ENCODE measurements around the gene UBTD2. TPM values are rescaled to one million over a fixed set of nuclear protein-coding genes. Genes with fewer than 3 reads are reported as not detected.
"Not testable (repeated sequence)": the region's sequence is repeated elsewhere in the genome, so short reads cannot be mapped to it uniquely, and the experiment has no call there.

UBTD2 gene
- total RNA-seq, 1 donor from 2014 or later, result 6.8 TPM

DNA sequence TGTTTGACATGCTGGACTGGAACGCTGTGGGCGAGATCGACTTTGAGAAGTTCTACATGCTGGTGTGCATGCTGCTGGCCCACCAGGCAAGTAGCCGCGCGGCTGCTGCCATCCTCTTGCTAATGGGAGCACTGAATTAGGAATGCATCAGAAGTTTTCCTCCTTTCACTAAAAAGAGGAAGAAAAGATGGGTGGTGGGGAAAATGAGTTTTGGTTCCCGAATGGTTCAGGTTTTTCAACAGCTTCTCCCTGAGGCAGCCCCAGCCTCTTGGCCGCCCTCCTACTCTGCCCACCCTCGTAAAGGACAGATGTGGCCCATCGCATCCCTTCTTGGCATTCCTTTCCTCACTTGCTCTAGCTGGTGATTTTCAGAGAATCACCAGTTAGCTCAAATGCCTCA is 84.1 kb downstream of the UBTD2 start:
- no peaks in the 10 kb centered on the region for H3K27me3 ChIP-seq
- no peaks in the 10 kb centered on the region for H3K4me1 ChIP-seq
- H3K4me3 ChIP-seq, result no peak overlapping the region
- DNase-seq (ENCODE audit: low spot score in 2 of 2), result no peak
- intact Hi-C loops (cut with DNase I), result no loop called here
- no peak overlapping the region for H3K27ac ChIP-seq
- no peaks in the 10 kb centered on the region for H3K36me3 ChIP-seq
- no peak for TF ChIP-seq CTCF (IDR thresholded peaks at IDR 0.05)
- H3K9me3 ChIP-seq, result no peaks in the 10 kb centered on the region

- H3K36me3 ChIP-seq; H3K4me1 ChIP-seq; DNase-seq (ENCODE audit: low spot score in 2 of 2); intact Hi-C loops (cut with DNase I); H3K4me3 ChIP-seq; H3K27me3 ChIP-seq; H3K27ac ChIP-seq; H3K9me3 ChIP-seq: not testable (repeated sequence)
These were observed 85.8 kb downstream of the UBTD2 start for GRCh38 chr5:172197775-172198174.

DNA sequence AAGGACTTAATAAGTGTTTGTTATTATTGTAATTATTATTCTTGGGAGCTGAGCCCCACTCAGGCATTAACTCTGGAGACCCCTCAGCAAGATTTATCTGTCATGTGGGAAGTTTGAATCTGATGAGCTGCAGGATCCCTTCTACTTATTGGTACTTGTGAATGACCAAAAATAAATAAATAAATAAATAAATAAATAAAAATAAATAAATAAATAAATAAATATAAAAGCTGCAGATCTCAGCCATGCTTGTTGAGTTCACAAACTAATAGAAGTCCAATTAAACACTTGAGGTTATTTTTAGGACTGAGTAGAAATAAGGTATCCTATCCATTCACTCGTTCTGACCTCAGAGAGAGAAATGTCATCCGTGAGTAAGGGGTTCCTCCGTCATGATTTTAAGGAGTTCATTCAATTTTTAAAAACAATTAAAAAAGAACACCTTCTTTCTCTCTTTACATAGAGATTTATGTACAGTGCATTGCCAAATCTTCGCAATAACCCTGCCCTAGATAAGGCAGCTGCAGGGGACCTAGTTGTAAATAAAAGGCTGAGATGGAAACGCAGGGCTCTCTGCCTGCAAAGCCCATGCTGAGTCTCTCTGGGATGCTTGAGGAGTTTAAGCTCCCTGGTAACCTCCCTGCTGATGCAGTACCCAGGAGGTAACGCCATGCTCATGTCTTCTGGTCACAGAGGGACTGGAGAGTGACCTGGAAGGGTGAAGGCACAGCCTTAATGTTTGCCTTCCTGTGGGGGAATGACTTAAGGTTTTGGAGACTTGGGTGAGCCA is 88.4 kb downstream of the UBTD2 start:
- Histone ChIP-seq H3K36me3 (no peaks in the 10 kb centered on the region), H3K27ac (no peak overlapping the region), H3K4me3 (no peak overlapping the region), H3K9me3 (no peaks in the 10 kb centered on the region), H3K27me3 (no peaks in the 10 kb centered on the region), H3K4me1 (no peaks in the 10 kb centered on the region)
- no peak for DNase-seq (ENCODE audit: low spot score in 2 of 2)
- intact Hi-C loops (cut with DNase I), result no loop called here
- no peak for TF ChIP-seq CTCF (IDR thresholded peaks at IDR 0.05)

DNA sequence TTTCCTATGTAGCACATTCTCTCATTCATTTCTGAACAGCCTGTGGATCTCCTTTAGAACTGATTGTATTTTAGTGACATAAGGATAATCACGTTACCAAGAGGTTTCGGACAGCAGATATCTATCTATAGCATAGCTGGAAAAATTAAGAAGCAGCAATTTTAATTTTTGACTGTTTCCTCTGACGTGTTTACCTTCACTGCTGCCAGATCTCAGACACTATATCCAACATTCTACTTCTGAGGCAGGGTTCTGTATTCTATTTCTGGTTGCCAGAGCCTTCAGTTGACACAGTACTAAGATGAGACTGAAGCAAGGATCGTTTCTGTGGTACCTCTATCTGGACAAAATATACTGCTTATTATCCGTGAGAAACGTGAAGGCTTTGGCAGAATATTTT is 89.7 kb downstream of the UBTD2 start, which contains the start of gene EFCAB9:
Gene EFCAB9 (plus strand): TSS at position 301 of the 400 bp plus-strand sequence. CDS start 1 bp downstream, at position 302.
- no peaks in the 10 kb centered on the region for H3K4me1 ChIP-seq
- no peak for TF ChIP-seq CTCF (IDR thresholded peaks at IDR 0.05)
- H3K27ac ChIP-seq, result no peak within 1 kb of the TSS
- no peaks in the 10 kb centered on the region for H3K27me3 ChIP-seq
- H3K36me3 ChIP-seq, result no peaks in the 10 kb centered on the region
- intact Hi-C loops (cut with DNase I), result no loop called here
- H3K9me3 ChIP-seq, result no peaks in the 10 kb centered on the region
- no peak within 1 kb of the TSS for H3K4me3 ChIP-seq
- DNase-seq (ENCODE audit: low spot score in 2 of 2), result no peak

DNA sequence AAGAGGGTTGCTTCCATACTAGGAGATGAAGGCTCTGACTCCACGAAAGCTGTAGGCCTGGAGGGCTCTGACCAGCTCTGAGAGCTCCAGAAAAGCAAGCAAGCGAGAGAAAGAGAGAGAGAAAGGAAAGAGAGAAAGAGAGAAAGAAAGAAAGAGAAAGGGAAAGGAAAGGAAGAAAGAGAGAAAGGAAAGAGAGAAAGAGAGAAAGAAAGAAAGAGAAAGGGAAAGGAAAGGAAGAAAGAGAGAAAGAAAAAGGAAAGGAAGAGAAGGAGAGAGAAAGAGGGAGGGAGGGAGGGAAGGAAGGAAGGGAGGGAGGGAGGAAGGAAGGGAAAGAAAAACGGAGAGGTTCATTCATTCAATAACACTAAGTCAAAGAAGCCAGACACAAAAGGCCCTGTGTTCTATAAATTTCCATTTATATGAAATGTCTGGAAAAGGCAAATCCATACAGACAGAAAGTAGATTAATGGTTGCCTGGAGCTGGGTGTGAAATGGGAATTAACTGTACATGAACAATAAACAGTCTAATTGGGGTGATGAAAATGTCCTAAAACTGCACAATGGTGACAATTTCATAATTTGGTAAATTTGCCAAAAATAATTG is 93.8 kb downstream of the UBTD2 start:
- H3K27me3 ChIP-seq, result no peaks in the 10 kb centered on the region
- TF ChIP-seq CTCF (IDR thresholded peaks at IDR 0.05), result no peak
- no peaks in the 10 kb centered on the region for H3K36me3 ChIP-seq
- H3K9me3 ChIP-seq, result no peaks in the 10 kb centered on the region
- H3K27ac ChIP-seq, result no peak overlapping the region
- DNase-seq (ENCODE audit: low spot score in 2 of 2), result no peak
- H3K4me3 ChIP-seq, result no peak overlapping the region
- H3K4me1 ChIP-seq, result peaks cover 0 to 8% of the 10 kb centered on the region in 2 donors
- intact Hi-C loops (cut with DNase I), result loop anchor here (5.0 to 10.0 kb wide), 3 partner anchors 265 to 868 kb away; partner anchors contain the start of genes CREBRF, FGF18 and SH3PXD2B

All from ascending aorta (tissue), 2 donors.